ENCODE measurements around the gene HOXA3. TPM values are rescaled to one million over a fixed set of nuclear protein-coding genes. Genes with fewer than 3 reads are reported as not detected.

The HOXA3 gene
- total RNA-seq, 1 donor from 2014 or later, result 92.8 TPM

- Mint-ChIP-seq H3K27me3 (peaks cover 87% of the 10 kb centered on the region), H3K27ac (no peak within 1 kb of the TSS), H3K4me1 (ENCODE audit: unreplicated experiment) (peaks cover 10% of the 10 kb centered on the region), H3K36me3 (no peaks in the 10 kb centered on the region), H3K9me3 (no peaks in the 10 kb centered on the region), H3K4me3 (peak within 1 kb of the TSS; percentile 75)
- TF ChIP-seq CTCF (conservative IDR thresholded peaks at IDR 0.05), result no peak
- DNase-seq (ENCODE audit: extremely low spot score, unreplicated experiment), result peak; percentile 70
Observed at GRCh38 chr7:27173956-27174873, 21.8 kb upstream of the HOXA3 start, which contains the start of gene HOXA10. TSS of gene HOXA10 (minus strand) at chr7:27174320. CDS start at chr7:27174306, 14 bp downstream.

- no peak overlapping the region for H3K27ac Mint-ChIP-seq
Observed at GRCh38 chr7:27173511-27173955, 21.1 kb upstream of the HOXA3 start.

GRCh38 chr7:27172823-27173510 is 20.6 kb upstream of the HOXA3 start:
- peaks cover 15% of the 10 kb centered on the region for H3K4me1 Mint-ChIP-seq (ENCODE audit: unreplicated experiment)
- peaks cover 85% of the 10 kb centered on the region for H3K27me3 Mint-ChIP-seq
- no peak for TF ChIP-seq CTCF (conservative IDR thresholded peaks at IDR 0.05)
- H3K9me3 Mint-ChIP-seq, result no peaks in the 10 kb centered on the region
- no peak overlapping the region for H3K27ac Mint-ChIP-seq
- H3K4me3 Mint-ChIP-seq, result peak overlapping the region; percentile 47
- no peaks in the 10 kb centered on the region for H3K36me3 Mint-ChIP-seq
- DNase-seq (ENCODE audit: extremely low spot score, unreplicated experiment), result no peak

More at GRCh38 chr7:27173511-27173955, 21.1 kb upstream of the HOXA3 start:
- Mint-ChIP-seq H3K27me3 (peaks cover 85% of the 10 kb centered on the region), H3K4me1 (ENCODE audit: unreplicated experiment) (peaks cover 10% of the 10 kb centered on the region), H3K9me3 (no peaks in the 10 kb centered on the region), H3K4me3 (no peak overlapping the region), H3K36me3 (no peaks in the 10 kb centered on the region)
- peak; percentile 70 for DNase-seq (ENCODE audit: extremely low spot score, unreplicated experiment)
- no peak for TF ChIP-seq CTCF (conservative IDR thresholded peaks at IDR 0.05)

DNA sequence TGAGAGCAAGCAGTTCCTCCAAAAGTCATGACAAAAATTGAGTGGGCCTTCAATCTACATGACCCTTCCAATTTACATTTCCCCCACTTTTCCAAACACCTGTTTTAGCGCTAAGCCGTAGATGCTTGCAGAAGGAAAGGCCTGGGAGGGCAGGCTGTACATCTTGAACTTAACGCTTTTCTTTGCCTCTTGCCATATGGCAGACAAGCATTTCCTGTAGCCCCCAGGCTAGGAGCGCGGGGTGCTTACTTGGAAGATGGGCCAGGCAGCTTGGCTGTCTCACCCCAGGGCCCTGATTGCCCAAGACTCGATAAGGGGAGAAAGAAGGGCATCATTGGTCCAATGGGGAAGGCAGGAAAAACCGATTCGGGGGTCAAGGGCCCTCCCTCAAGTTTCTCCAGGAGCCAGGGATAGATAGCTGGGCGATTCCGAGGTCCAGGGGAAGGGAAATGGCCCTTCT is 20.0 kb upstream of the HOXA3 start:
- peak overlapping the region; percentile 39 for H3K27ac Mint-ChIP-seq

More for the DNA sequence above, 20.0 kb upstream of the HOXA3 start:
- Mint-ChIP-seq H3K27me3 (peaks cover 85% of the 10 kb centered on the region), H3K4me3 (peak overlapping the region; percentile 84), H3K4me1 (ENCODE audit: unreplicated experiment) (peaks cover 15% of the 10 kb centered on the region), H3K36me3 (no peaks in the 10 kb centered on the region), H3K9me3 (no peaks in the 10 kb centered on the region)
- DNase-seq (ENCODE audit: extremely low spot score, unreplicated experiment), result peak; percentile 67
- TF ChIP-seq CTCF (conservative IDR thresholded peaks at IDR 0.05), result no peak

Data from type B pancreatic cell (in vitro differentiated cells).